ENCODE measurements around the gene RING1.

GRCh38 chr6:33168639-33169038 is 39.7 kb upstream of the RING1 start:
- TF ChIP-seq CTCF (IDR thresholded peaks at IDR 0.05; ENCODE audit: poor library complexity) (no peak), EZH2 (IDR thresholded peaks at IDR 0.05; ENCODE audit: borderline replicate concordance) (no peak), EZH2phosphoT487 (IDR thresholded peaks at IDR 0.05; ENCODE audit: low read depth, severe bottlenecking, unreplicated experiment) (no peak)
